ENCODE measurements around the gene PPP2R2D. TPM values are rescaled to one million over a fixed set of nuclear protein-coding genes. Genes with fewer than 3 reads are reported as not detected.

The PPP2R2D gene
- total RNA-seq, 4 donors from 2014 or later, result 23.9 to 48.6 (median 36.7) TPM

GRCh38 chr10:131858583-131859340, 42.0 kb upstream of the PPP2R2D start:
- 86 to 88% methylated on average over 29 to 35 of the region's 35 CpGs for WGBS, 2 donors
- no peak for TF ChIP-seq CTCF (IDR thresholded peaks at IDR 0.05)
- TF ChIP-seq POLR2A (IDR thresholded peaks at IDR 0.05), result no peak
- peak in 1 of 2 donors; percentile 79 for DNase-seq (ENCODE audit: low spot score in 2 of 2)
- intact Hi-C loops (cut with DNase I; ENCODE audit: low total_unique reads), result no loop called here
- H3K4me3 ChIP-seq (ENCODE audit: low read depth, poor library complexity, severe bottlenecking), result no peak overlapping the region

GRCh38 chr10:131859341-131860020, 41.3 kb upstream of the PPP2R2D start:
- DNase-seq (ENCODE audit: low spot score in 2 of 2), result peak in 1 of 2 donors; percentile 58
- 77 to 80% methylated on average over 9 of the region's 9 CpGs for WGBS, 2 donors
- intact Hi-C loops (cut with DNase I; ENCODE audit: low total_unique reads), result no loop called here
- TF ChIP-seq POLR2A (IDR thresholded peaks at IDR 0.05) (no peak), CTCF (IDR thresholded peaks at IDR 0.05) (no peak)
- no peak overlapping the region for H3K4me3 ChIP-seq (ENCODE audit: low read depth, poor library complexity, severe bottlenecking)

GRCh38 chr10:131860311-131860710, 40.5 kb upstream of the PPP2R2D start:
- DNase-seq (ENCODE audit: low spot score in 2 of 2), result peak in 1 of 2 donors; percentile 28
- TF ChIP-seq POLR2A (IDR thresholded peaks at IDR 0.05), result no peak
- TF ChIP-seq CTCF (IDR thresholded peaks at IDR 0.05), result no peak
- no peak overlapping the region for H3K4me3 ChIP-seq (ENCODE audit: low read depth, poor library complexity, severe bottlenecking)
- WGBS, 2 donors, result 55 to 58% methylated on average over 7 of the region's 7 CpGs
- intact Hi-C loops (cut with DNase I; ENCODE audit: low total_unique reads), result no loop called here

- no peak overlapping the region for H3K4me3 ChIP-seq (ENCODE audit: low read depth, poor library complexity, severe bottlenecking)
- TF ChIP-seq POLR2A (IDR thresholded peaks at IDR 0.05) (no peak), CTCF (IDR thresholded peaks at IDR 0.05) (no peak)
- 39 to 47% methylated on average over 11 of the region's 11 CpGs for WGBS, 2 donors
- intact Hi-C loops (cut with DNase I; ENCODE audit: low total_unique reads), result no loop called here
- DNase-seq (ENCODE audit: low spot score in 2 of 2), result peak in 1 of 2 donors; percentile 71
These were observed 39.9 kb upstream of the PPP2R2D start for GRCh38 chr10:131860806-131861440.

GRCh38 chr10:131862548-131862947, 38.3 kb upstream of the PPP2R2D start:
- no peak overlapping the region for H3K4me3 ChIP-seq (ENCODE audit: low read depth, poor library complexity, severe bottlenecking)
- intact Hi-C loops (cut with DNase I; ENCODE audit: low total_unique reads), result no loop called here
- WGBS, 2 donors, result 59 to 79% methylated on average over 4 of the region's 4 CpGs
- no peak for DNase-seq (ENCODE audit: low spot score in 2 of 2)
- TF ChIP-seq CTCF (IDR thresholded peaks at IDR 0.05) (no peak), POLR2A (IDR thresholded peaks at IDR 0.05) (no peak)

All from lower leg skin (tissue), 4 donors.